Neutrophil (primary cell): ENCODE data around the gene PRDM5.

Experiments used
- H3K27ac ChIP-seq: fragments of 200-600 bp; sonication (generic); 2 replicates; pipeline ENCODE4 v1.5.1; 2016; ENCODE audit warnings: mild to moderate bottlenecking, moderate library complexity
- H3K27me3 ChIP-seq: fragments of 200-600 bp; sonication (generic); 2 replicates; pipeline ENCODE4 v1.6.0; 2016; ENCODE audit warnings: mild to moderate bottlenecking
- H3K36me3 ChIP-seq: fragments of 200-600 bp; sonication (generic); 2 replicates; pipeline ENCODE4 v1.5.1; 2017
- H3K4me1 ChIP-seq, 2 experiments: fragments of 200-600 bp in 1 of 2; sonication (generic) in 1 of 2; 1 replicate in 1 of 2; 2 replicates in 1 of 2; pipeline versions ENCODE4 v1.5.1 to v1.6.1; 2013 to 2016; ENCODE audit warnings: low read depth in 1 of 2, low read length in 1 of 2, mild to moderate bottlenecking in 1 of 2, moderate library complexity in 1 of 2; ENCODE audit not compliant: control insufficient read depth in 1 of 2, insufficient read depth in 1 of 2
- H3K4me3 ChIP-seq, 2 experiments: fragments of 200-600 bp in 1 of 2; sonication (generic) in 1 of 2; 1 replicate in 1 of 2; 2 replicates in 1 of 2; pipeline ENCODE4 v1.5.1; 2013 to 2016; ENCODE audit warnings: low read depth in 1 of 2, low read length in 1 of 2, mild to moderate bottlenecking in 1 of 2, moderate library complexity in 1 of 2
- H3K9me3 ChIP-seq: fragments of 200-600 bp; sonication (generic); 2 replicates; pipeline ENCODE4 v1.5.1; 2016
- TF ChIP-seq, protein P1 (sequence below): fragments of 200-600 bp; sonication (generic); IDR thresholded peaks from 2 replicates; pipeline ENCODE4 v1.5.1; 2016; ENCODE audit warnings: antibody characterized with exemption

Gene PRDM5

GRCh38 chr4:120867506-120867905 is 55.0 kb downstream of the PRDM5 start:
- H3K36me3 ChIP-seq: no peaks in the 10 kb centered on the region
- H3K27ac ChIP-seq: no peak overlapping the region
- no peaks in the 10 kb centered on the region for H3K4me1 ChIP-seq
- H3K9me3 ChIP-seq: no peaks in the 10 kb centered on the region
- no peaks in the 10 kb centered on the region for H3K27me3 ChIP-seq
- H3K4me3 ChIP-seq: no peak overlapping the region
- TF ChIP-seq, protein P1, sequence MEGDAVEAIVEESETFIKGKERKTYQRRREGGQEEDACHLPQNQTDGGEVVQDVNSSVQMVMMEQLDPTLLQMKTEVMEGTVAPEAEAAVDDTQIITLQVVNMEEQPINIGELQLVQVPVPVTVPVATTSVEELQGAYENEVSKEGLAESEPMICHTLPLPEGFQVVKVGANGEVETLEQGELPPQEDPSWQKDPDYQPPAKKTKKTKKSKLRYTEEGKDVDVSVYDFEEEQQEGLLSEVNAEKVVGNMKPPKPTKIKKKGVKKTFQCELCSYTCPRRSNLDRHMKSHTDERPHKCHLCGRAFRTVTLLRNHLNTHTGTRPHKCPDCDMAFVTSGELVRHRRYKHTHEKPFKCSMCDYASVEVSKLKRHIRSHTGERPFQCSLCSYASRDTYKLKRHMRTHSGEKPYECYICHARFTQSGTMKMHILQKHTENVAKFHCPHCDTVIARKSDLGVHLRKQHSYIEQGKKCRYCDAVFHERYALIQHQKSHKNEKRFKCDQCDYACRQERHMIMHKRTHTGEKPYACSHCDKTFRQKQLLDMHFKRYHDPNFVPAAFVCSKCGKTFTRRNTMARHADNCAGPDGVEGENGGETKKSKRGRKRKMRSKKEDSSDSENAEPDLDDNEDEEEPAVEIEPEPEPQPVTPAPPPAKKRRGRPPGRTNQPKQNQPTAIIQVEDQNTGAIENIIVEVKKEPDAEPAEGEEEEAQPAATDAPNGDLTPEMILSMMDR: no peak

DNA sequence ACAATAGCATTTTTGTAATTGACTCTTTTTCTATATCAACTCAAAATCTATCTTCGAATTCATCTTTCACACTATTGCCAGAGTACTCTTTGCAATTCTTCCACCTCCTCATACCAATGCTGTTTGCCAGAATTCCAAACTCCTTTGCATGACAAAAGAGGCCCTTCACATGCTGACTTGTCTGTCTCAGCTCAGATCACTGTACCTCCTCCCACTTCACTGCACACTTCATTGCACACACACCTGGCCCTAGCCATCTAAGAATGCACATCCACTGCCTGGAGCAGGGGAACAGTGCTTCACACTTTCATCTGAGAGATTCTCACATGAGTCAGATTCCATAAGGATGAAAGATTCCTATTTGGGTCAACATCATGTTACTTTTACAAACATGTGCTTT is 56.5 kb downstream of the PRDM5 start:
- Histone ChIP-seq H3K4me3 (no peak overlapping the region), H3K4me1 (no peaks in the 10 kb centered on the region), H3K27ac (no peak overlapping the region)

GRCh38 chr4:120864969-120865368 is 57.6 kb downstream of the PRDM5 start:
- TF ChIP-seq, protein P1: no peak
- Histone ChIP-seq H3K4me3 (no peak overlapping the region), H3K27ac (no peak overlapping the region), H3K9me3 (no peaks in the 10 kb centered on the region), H3K27me3 (no peaks in the 10 kb centered on the region), H3K36me3 (no peaks in the 10 kb centered on the region), H3K4me1 (no peaks in the 10 kb centered on the region)

More for the DNA sequence above, 56.5 kb downstream of the PRDM5 start:
- H3K9me3 ChIP-seq: no peaks in the 10 kb centered on the region
- TF ChIP-seq, protein P1: no peak
- H3K36me3 ChIP-seq: no peaks in the 10 kb centered on the region
- H3K27me3 ChIP-seq: no peaks in the 10 kb centered on the region

- H3K4me3 ChIP-seq: no peak overlapping the region
- no peaks in the 10 kb centered on the region for H3K9me3 ChIP-seq
- TF ChIP-seq, protein P1: no peak
- no peak overlapping the region for H3K27ac ChIP-seq
- no peaks in the 10 kb centered on the region for H3K4me1 ChIP-seq
- H3K27me3 ChIP-seq: no peaks in the 10 kb centered on the region
- no peaks in the 10 kb centered on the region for H3K36me3 ChIP-seq
Observed at GRCh38 chr4:120862432-120862831, 60.1 kb downstream of the PRDM5 start.

DNA sequence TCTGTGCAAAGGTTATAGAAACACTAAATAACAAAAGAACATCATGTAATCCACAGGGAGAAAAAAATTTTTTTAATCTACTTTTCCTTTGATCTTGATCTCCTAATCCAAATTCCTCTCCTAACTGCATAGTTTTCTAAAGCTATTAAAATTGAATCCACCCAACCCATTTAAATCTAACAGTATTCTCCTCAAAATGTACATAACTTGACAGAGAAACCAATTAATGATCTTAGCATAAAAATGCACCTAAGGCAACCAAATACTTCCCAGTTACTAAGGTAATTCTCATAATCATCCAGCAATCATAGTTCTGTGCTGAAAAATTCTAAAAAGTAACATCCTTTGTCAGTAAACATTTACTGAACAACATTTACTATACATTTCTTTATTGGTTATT is 60.7 kb downstream of the PRDM5 start:
- Histone ChIP-seq H3K9me3 (no peaks in the 10 kb centered on the region), H3K36me3 (no peaks in the 10 kb centered on the region), H3K4me3 (no peak overlapping the region), H3K4me1 (no peaks in the 10 kb centered on the region), H3K27me3 (no peaks in the 10 kb centered on the region), H3K27ac (no peak overlapping the region)
- TF ChIP-seq, protein P1: no peak

- TF ChIP-seq, protein P1: no peak
- Histone ChIP-seq H3K27me3 (no peaks in the 10 kb centered on the region), H3K4me3 (no peak overlapping the region), H3K27ac (no peak overlapping the region), H3K36me3 (no peaks in the 10 kb centered on the region), H3K4me1 (no peaks in the 10 kb centered on the region), H3K9me3 (no peaks in the 10 kb centered on the region)
Observed at GRCh38 chr4:120858776-120859175, 63.8 kb downstream of the PRDM5 start.
